Fibroblast of mammary gland (primary cell): ENCODE data around the gene EFCAB9.

ENCODE experiments used
- DNase-seq: peaks from one replicate; pipeline ENCODE4 v3.0.0-alpha.2; 2010; ENCODE audit warnings: low read depth
- H3K4me3 ChIP-seq: 2 replicates; pipeline ENCODE4 v1.5.1; 2011; ENCODE audit warnings: low read depth, mild to moderate bottlenecking, low read length, moderate library complexity; ENCODE audit not compliant: control insufficient read depth
- CTCF ChIP-seq: conservative IDR thresholded peaks from 2 replicates; pipeline ENCODE4 v1.5.1; 2011; ENCODE audit warnings: low read depth, low read length, inconsistent platforms; ENCODE audit not compliant: control insufficient read depth, insufficient read depth

EFCAB9 gene

GRCh38 chr5:172252501-172252900, 58.5 kb downstream of the EFCAB9 start:
- no peak overlapping the region for H3K4me3 ChIP-seq
- TF ChIP-seq CTCF = no peak
- no peak for DNase-seq
